ENCODE measurements around the gene DGKK. TPM values are rescaled to one million over a fixed set of nuclear protein-coding genes. Genes with fewer than 3 reads are reported as not detected.

Gene DGKK
- total RNA-seq (under 1 TPM in 1 of 2 donors, not detected in 1; 0.03 TPM), polyA plus RNA-seq (ENCODE audit: insufficient read length in 6 of 6) (under 1 TPM; 0.03 to 0.11 (median 0.07) TPM)
- long read RNA-seq, donor 1: 0 reads
- long read RNA-seq, donor 2: 0 reads
- long read RNA-seq, donor 3: 0 reads
- long read RNA-seq, donor 4: 0 reads
- long read RNA-seq, donor 5: 0 reads
- long read RNA-seq, donor 6: 0 reads
- long read RNA-seq, donor 7: 0 reads
- long read RNA-seq, donor 8: 0 reads
- long read RNA-seq, donor 9: 0 reads
- long read RNA-seq, donor 10: 0 reads
- long read RNA-seq, donor 11, full-length matches to known transcripts: 1 of 1 reads
- long read RNA-seq, donor 11, partial matches to known transcripts: 0 of 1 reads
- long read RNA-seq, donor 11, other reads (novel, unspliced or antisense): 0 of 1 reads
- long read RNA-seq, donor 12: 0 reads

GRCh38 chrX:50470103-50471031, at the start of gene DGKK:
Gene DGKK (minus strand): TSS chrX:50470825. CDS start chrX:50470678, 147 bp downstream.
- Histone ChIP-seq H3K4me3 (no peak within 1 kb of the TSS), H3K9me3 (no peaks in the 10 kb centered on the region), H3K36me3 (no peaks in the 10 kb centered on the region), H3K27ac (no peak within 1 kb of the TSS), H3K4me1 (no peaks in the 10 kb centered on the region), H3K27me3 (peaks cover 84 to 97% of the 10 kb centered on the region in 2 donors)
- ATAC-seq (peak; percentile 35), DNase-seq (peak in 3 of 4 donors; percentile 14 to 30 (median 28))
- intact Hi-C loops (cut with DNase I): no loop called here
- TF ChIP-seq CTCF (IDR thresholded peaks at IDR 0.05): no peak

- no peak for DNase-seq
- Histone ChIP-seq H3K27me3 (peaks cover 0 to under 1% of the 10 kb centered on the region in 2 donors), H3K9me3 (no peaks in the 10 kb centered on the region), H3K36me3 (no peaks in the 10 kb centered on the region), H3K27ac (no peak overlapping the region), H3K4me3 (no peak overlapping the region), H3K4me1 (no peaks in the 10 kb centered on the region)
- intact Hi-C loops (cut with DNase I): no loop called here
- no peak for TF ChIP-seq CTCF (IDR thresholded peaks at IDR 0.05)
- no peak for ATAC-seq
Measured at GRCh38 chrX:50514811-50515210, 44.2 kb upstream of the DGKK start.

GRCh38 chrX:50497114-50497513, 26.5 kb upstream of the DGKK start:
- Histone ChIP-seq H3K36me3 (no peaks in the 10 kb centered on the region), H3K9me3 (no peaks in the 10 kb centered on the region), H3K4me1 (no peaks in the 10 kb centered on the region), H3K27me3 (no peaks in the 10 kb centered on the region), H3K27ac (no peak overlapping the region), H3K4me3 (no peak overlapping the region)
- intact Hi-C loops (cut with DNase I): no loop called here
- no peak for TF ChIP-seq CTCF (IDR thresholded peaks at IDR 0.05)
- no peak for ATAC-seq
- no peak for DNase-seq

GRCh38 chrX:50495616-50496015, 25.0 kb upstream of the DGKK start:
- peak in 1 of 4 donors; percentile 34 for DNase-seq
- TF ChIP-seq CTCF (IDR thresholded peaks at IDR 0.05): no peak
- Histone ChIP-seq H3K4me1 (no peaks in the 10 kb centered on the region), H3K27me3 (no peaks in the 10 kb centered on the region), H3K9me3 (no peaks in the 10 kb centered on the region), H3K27ac (no peak overlapping the region), H3K4me3 (no peak overlapping the region), H3K36me3 (no peaks in the 10 kb centered on the region)
- intact Hi-C loops (cut with DNase I): no loop called here
- peak; percentile 33 for ATAC-seq

GRCh38 chrX:50492720-50493119, 22.1 kb upstream of the DGKK start:
- H3K4me1 ChIP-seq: no peaks in the 10 kb centered on the region
- ATAC-seq (no peak), DNase-seq (no peak)
- H3K4me3 ChIP-seq: no peak overlapping the region
- intact Hi-C loops (cut with DNase I): no loop called here
- no peaks in the 10 kb centered on the region for H3K36me3 ChIP-seq
- H3K27me3 ChIP-seq: no peaks in the 10 kb centered on the region
- no peaks in the 10 kb centered on the region for H3K9me3 ChIP-seq
- no peak for TF ChIP-seq CTCF (IDR thresholded peaks at IDR 0.05)
- no peak overlapping the region for H3K27ac ChIP-seq

Measured in left lung (tissue), 14 donors.